GDM1 (cell line): ENCODE results near the gene PFDN4.

Experiments
- DNase-seq: peaks from one replicate; lab custom pipeline; 2025; lab: John Stamatoyannopoulos, UW

PFDN4 gene

DNA sequence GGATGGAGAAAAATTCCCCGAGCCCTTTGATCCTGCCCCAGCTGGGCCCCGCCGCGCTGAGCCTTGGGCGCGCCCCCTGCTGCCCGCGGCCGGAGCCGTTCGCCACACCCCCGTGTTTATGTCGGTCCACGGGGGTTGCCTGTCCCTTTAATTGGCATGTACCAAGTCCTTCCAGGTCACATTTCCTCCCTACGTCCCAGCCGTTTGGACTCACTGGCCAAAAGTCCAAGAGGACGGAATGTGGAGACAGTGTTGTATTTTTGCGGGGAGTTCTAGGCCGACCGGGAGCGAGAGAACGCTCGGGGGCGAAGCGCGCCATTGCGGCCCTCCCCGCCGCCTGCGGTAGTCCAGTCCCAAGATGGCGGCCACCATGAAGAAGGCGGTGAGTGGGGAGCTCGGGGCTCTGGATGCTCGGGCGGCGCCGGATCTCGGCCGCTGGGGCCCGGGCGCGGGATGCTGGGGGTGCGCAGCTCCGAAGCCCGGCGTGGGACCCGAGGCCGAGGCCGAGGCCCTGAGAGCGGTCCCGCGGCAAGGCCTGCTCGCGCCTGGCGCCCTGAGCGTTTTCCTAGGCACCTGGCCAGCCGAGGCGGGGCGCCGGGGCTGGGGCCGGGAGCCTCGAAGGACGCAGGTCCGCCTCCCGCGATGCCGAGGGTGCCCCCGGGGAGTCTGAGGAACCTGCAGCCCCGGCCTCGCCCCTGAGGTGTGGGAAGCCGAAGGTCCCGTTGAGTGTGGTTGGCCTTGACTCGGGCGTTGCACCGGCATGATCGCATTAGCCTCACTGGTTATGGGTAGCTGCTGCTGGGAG lies at the start of gene PFDN4:
PFDN4 (plus strand) TSS at position 345 of the 805 bp plus-strand sequence; CDS start at position 359, 14 bp downstream.
- peak; percentile 68 for DNase-seq

- no peak for DNase-seq
These were observed 49.7 kb upstream of the PFDN4 start for GRCh38 chr20:54158226-54158625.

- DNase-seq: no peak
These were observed 49.0 kb upstream of the PFDN4 start for GRCh38 chr20:54158856-54159418.

GRCh38 chr20:54160065-54161007 lies 47.6 kb upstream of the PFDN4 start:
- no peak for DNase-seq

DNA sequence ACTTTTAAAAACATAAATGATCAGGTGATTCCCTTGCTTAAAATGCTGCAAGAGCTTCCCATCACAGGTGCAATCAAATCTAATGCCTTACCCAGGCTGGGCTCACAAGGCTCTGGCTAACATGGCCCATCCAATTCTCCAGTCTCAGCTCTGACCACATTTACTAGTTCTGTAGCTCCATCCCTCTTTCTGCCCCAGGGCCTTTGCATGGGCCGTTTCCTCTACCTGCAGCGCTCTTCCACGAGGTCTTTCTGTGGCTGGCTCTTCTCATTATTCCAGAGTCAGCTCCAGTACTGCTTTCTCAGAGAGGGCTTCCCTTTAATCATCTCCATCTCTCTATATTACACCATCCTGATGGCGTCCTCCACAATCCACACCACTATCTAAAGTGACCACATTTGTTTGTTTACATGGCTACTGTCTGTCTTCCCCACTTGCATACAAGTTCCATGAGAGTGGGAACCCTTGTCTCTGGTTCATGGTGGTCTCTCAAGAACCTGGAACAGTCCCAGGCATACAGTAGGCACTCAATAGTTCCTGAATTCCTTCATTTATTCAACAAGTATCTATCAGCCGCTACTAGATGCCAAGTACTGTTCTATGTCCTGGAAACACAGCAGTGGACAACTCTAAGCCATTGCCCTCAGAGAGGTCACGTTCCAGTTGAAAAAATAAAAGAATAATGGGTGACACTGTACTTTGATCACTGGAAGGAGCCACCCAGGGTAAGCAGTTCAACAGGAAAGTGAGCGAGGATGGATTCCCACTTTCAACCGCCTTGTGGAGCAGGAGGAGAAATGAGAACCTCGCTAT lies 46.7 kb upstream of the PFDN4 start:
- DNase-seq: no peak

DNA sequence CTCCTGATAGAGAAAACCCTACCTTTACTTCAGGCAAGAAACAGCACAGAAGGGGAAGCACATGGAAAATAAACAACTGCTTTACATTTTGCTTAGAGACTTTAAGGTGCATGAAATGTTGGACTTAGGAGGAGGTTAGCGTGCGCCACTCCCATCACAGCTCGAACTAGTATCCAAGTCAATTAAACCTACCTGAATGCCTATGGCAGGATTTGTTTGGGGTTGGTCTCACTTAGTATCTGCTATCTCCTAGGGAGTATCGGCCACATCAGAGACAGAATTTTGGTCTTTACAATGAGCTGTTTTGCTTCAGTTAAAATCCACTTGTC lies 46.1 kb upstream of the PFDN4 start:
- no peak for DNase-seq

- DNase-seq: no peak
These were observed 45.4 kb upstream of the PFDN4 start for GRCh38 chr20:54162378-54163009.

DNA sequence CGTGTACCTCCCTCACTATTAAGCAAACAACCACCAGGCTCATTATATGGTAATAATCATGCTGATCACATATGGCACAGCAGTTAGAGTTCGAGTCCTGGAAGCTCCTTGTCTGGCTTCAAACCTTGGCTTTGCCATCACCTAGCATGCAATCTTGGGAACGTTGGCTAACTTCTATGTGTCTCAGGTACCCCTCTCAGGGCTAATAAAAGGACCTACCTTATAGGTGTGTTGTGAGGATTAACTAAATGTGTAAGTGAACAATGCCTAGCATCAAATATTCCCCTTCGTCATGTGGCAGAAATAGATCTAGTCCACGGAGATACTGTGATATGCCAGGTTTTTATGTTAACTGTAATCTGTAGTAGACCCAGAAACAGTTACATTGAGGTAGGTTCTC lies 44.5 kb upstream of the PFDN4 start:
- no peak for DNase-seq

GRCh38 chr20:54165014-54165413 lies 42.9 kb upstream of the PFDN4 start:
- DNase-seq: no peak

GRCh38 chr20:54165803-54166202 lies 42.1 kb upstream of the PFDN4 start:
- DNase-seq: no peak

- no peak for DNase-seq
These were observed 40.8 kb upstream of the PFDN4 start for GRCh38 chr20:54166987-54167662.

DNA sequence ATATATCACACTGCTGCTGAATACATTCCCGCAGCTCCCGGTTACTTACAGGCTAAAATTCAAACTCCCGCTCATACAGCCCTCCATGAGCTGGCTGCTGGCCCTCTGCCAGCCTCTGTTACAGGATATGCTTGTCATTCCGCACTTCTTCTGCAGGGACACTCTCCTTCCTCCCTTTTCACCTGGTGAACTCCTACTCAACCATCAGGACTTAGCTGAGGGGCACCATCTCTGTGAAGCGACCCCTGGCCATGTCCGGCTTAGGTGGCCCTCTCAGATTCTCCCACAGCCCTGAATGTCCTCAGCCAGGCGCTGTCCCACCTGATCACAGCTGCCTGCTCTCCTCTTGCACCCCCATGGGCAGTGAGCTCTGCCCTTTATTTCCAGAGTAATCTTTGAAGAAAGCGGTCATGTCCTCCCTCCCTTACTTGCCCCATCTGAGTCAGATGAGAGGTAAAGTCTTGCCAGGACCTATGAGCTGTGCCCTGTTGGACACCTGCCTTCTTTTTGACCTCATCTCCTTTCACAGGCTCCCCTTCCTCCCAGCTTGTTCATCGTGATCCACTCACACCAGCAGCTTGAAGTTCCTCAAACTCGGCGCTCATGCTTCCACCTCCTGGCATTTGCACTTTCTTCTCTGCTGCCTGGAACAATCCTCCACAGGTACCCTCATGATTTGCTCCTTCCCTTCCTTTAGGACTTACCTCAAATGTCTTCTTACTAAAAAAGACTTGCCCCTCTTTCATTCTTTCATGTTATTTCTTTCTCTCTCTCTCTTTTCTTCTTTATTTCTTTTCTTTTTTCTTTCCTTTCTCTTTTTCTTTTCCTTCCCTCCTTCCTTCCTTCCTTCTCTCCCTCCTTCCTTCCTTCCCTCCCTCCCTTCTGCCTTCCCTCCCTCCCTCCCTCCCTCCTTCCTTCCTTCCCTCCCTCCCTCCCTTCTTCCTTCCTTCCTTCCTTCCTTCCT lies 39.7 kb upstream of the PFDN4 start:
- DNase-seq: no peak

DNA sequence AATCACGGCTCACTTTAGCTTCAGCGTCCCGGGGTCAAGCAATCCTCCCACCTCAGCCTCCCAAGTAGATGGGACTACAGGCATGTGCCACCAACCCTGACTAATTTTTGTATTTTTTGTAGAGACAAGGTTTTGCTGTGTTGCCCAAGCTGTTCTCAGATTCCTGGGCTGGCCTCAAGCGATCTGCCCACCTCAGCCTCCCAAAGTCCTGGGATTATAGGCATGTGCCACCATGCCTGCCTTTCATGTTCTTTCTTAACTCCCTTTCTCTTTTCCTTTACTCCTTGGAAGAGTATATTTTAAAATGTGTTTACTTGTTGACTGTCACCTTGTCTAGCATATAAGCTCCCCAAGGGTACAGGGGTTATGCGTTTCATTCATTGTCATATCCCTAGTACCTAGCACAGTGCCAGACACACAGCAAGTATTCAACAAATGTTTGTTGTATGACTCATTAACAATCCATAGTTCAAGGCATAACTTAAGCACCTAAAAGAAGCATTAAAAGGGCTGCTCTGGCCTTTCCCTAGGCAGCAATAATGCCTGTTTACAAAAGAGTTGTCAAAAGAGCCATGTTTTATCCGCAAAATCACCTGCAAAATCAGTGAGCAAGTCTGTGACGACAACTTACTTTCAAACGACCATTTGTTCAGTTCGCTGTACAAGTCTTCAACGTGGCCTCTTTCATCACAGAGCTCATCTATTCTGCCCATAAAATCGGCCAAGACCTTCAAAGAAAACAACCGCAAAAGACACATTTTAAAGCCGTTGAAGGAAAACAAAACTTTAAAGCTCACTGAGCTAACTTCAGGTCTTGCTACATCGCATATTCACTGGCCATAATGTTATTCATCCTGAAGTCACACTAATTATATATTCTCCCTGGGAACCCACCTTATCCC lies 38.7 kb upstream of the PFDN4 start:
- no peak for DNase-seq

DNA sequence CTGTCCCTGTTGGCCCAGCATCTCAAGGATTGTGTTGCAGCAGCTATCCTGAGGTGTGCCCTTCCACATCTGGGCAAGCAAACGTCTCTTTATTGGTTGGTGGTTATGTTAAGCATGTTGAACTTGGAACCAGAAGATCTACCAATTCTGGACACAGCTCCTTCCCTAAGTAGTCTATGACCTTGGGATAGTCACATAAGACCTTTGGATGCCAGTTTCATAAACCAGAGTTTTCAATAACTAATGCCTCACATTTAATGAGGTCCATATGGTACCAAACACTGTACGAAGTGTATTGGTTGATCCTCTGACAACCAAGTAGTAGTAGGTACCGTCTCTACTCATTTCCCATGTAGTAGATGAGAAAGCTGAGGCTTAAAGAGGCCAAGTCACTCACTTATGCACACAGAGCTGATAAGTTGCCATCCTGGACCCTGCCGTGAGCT lies 37.8 kb upstream of the PFDN4 start:
- no peak for DNase-seq

DNA sequence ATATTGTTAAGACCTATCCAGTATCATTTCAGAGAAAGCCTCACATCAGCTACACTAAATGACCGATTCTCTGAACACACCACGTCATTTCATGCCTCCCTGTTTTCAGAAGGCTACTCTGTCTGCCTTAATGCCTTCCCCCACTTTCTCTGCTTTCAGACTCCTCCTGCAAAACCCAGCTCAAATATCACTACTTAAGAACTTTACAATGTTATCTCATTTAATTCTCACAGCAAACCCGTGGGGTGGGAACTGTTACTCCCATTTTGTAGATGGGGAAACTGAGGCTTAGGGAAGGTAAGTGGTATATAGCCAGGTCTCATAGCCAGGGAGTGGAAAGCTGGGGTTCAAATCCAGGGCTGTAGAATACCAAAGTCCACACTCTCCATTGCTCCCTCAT lies 36.9 kb upstream of the PFDN4 start:
- DNase-seq: no peak

DNA sequence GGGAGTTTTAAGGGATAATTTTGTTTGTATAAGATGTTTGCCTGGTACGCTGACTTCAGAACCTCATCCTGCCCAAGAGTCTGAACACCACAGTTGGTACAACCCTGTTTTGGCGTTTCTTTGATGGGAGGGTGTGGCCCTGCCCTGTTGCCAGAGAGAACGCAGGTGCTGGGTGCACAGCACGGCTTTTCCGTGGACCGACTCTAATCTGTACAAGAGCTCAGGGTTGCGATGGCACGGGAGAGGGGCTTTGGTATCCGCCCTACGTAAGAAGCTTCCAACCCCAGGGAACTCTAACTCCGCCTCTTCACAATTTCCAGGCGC lies 35.4 kb upstream of the PFDN4 start:
- no peak for DNase-seq

GRCh38 chr20:54172856-54173652 lies 34.8 kb upstream of the PFDN4 start:
- DNase-seq: no peak
